K562 (cell line): ENCODE data around the gene PIK3C2G. TPM values are rescaled to one million over a fixed set of nuclear protein-coding genes. Genes with fewer than 3 reads are reported as not detected.

Experiments
- ATAC-seq: fragments of 200-7000 bp; cut with Tn5 transposase; 3 replicates; pipeline ENCODE4 v1.9.1; 2020; ENCODE audit warnings: moderate library complexity
- BruUV-seq: library from RNA; stranded (reverse); fragments of 400-500 nt; replicated peaks from 2 replicates; lab custom pipeline; 2021; lab: Mats Ljungman, UMichigan
- CTCF ChIA-PET: fragments of 300-600 bp; formaldehyde crosslinking; extraction: SDS; loops from one replicate; lab custom pipeline; 2021; ENCODE audit warnings: low intra/inter-chr PET ratio; lab: Yijun Ruan, JAX
- POLR2A ChIA-PET: fragments of 300-600, 350-650 bp; sonication (Branson Sonifier 250); formaldehyde crosslinking; extraction: SDS; loops from one replicate; lab custom pipeline; 2021; ENCODE audit warnings: antibody characterized with exemption, inconsistent platforms; lab: Yijun Ruan, JAX
- DNase-seq, 4 experiments: peaks; one replicate each; pipeline versions ENCODE4 v3.0.0 to v3.0.0-alpha.2; 2011 to 2018; ENCODE audit warnings: low spot score in 3 of 4, mixed read lengths in 3 of 4; ENCODE audit errors: extremely low read depth in 1 of 4
- FAIRE-seq: peaks from 2 replicates; lab custom pipeline; 2011; peaks lifted over from hg19 to GRCh38; lab: Jason Lieb, UNC
- H2AFZ ChIP-seq: 2 replicates; pipeline ENCODE4 v1.6.0; 2011; ENCODE audit warnings: low read depth, low read length, control low read depth, inconsistent platforms
- H3K27ac ChIP-seq: fragments of 200-600 bp; 3 replicates; pipeline ENCODE4 v1.8.0; 2011; ENCODE audit warnings: low read depth, mild to moderate bottlenecking, control low read depth, inconsistent platforms, low read length, moderate library complexity, mixed read lengths; ENCODE audit errors: extremely low read depth
- H3K27me3 ChIP-seq, 2 experiments: fragments of 300-600 bp in 1 of 2; 2 replicates in 1 of 2; 3 replicates in 1 of 2; pipeline versions ENCODE4 v1.6.0 to v1.8.0; 2011; ENCODE audit warnings: inconsistent platforms in 2 of 2, low read length in 2 of 2, mild to moderate bottlenecking in 1 of 2, mixed read lengths in 1 of 2, moderate library complexity in 1 of 2; ENCODE audit not compliant: control insufficient read depth in 2 of 2, insufficient read depth in 2 of 2
- H3K36me3 ChIP-seq: fragments of 300-600 bp; 3 replicates; pipeline ENCODE4 v1.8.0; 2011; ENCODE audit warnings: mild to moderate bottlenecking, low read length, inconsistent platforms; ENCODE audit not compliant: control insufficient read depth, insufficient read depth
- H3K4me1 ChIP-seq, 2 experiments: fragments of 200-600 bp in 1 of 2; replicated peaks in 1 of 2; 2 replicates in 1 of 2; 3 replicates in 1 of 2; pipeline versions ENCODE4 v1.5.1 to v1.8.0; 2011; ENCODE audit warnings: inconsistent platforms in 2 of 2, low read length in 2 of 2, mild to moderate bottlenecking in 1 of 2, mixed read lengths in 1 of 2, moderate library complexity in 1 of 2; ENCODE audit not compliant: control insufficient read depth in 2 of 2, insufficient read depth in 2 of 2
- H3K4me2 ChIP-seq: 2 replicates; pipeline ENCODE4 v1.6.1; 2011; ENCODE audit warnings: low read length, control low read depth, inconsistent platforms, mixed read lengths; ENCODE audit not compliant: insufficient read depth
- H3K4me3 ChIP-seq: fragments of 200-600 bp; sonication (generic), shearing (Covaris generic); 2 replicates; pipeline ENCODE4 v1.5.1; 2016; ENCODE audit warnings: control low read depth, inconsistent platforms
- H3K79me2 ChIP-seq: fragments of 200-600 bp; 3 replicates; pipeline ENCODE4 v1.8.0; 2011; ENCODE audit warnings: low read length, inconsistent platforms; ENCODE audit not compliant: control insufficient read depth, insufficient read depth
- H3K9ac ChIP-seq, 2 experiments: 2 replicates each; pipeline versions ENCODE4 v1.6.0 to v1.6.1; 2011; ENCODE audit warnings: low read depth in 2 of 2, low read length in 2 of 2, control low read depth in 1 of 2, inconsistent platforms in 1 of 2, mild to moderate bottlenecking in 1 of 2, mixed read lengths in 1 of 2; ENCODE audit not compliant: insufficient read depth in 1 of 2
- H3K9me1 ChIP-seq: one replicate; pipeline ENCODE4 v1.6.0; 2011; ENCODE audit warnings: inconsistent platforms, mild to moderate bottlenecking, low read length, moderate library complexity; ENCODE audit not compliant: control insufficient read depth, insufficient read depth
- H3K9me3 ChIP-seq: replicated peaks from 2 replicates; pipeline ENCODE4 v1.5.1; 2011; ENCODE audit warnings: low read depth, low read length, inconsistent platforms; ENCODE audit not compliant: control insufficient read depth, insufficient read depth
- H4K20me1 ChIP-seq: replicated peaks from 2 replicates; pipeline ENCODE4 v1.6.1; 2011; ENCODE audit warnings: low read length, inconsistent platforms, mixed read lengths; ENCODE audit not compliant: control insufficient read depth, insufficient read depth
- JUN ChIP-seq, 2 experiments: sonication (generic) in 1 of 2; formaldehyde crosslinking in 1 of 2; IDR thresholded peaks; 2 replicates each; pipeline versions ENCODE4 v1.6.1 to v1.8.0; 2012 to 2022; ENCODE audit warnings: borderline replicate concordance in 2 of 2, mild to moderate bottlenecking in 2 of 2, improper control_type of control experiment in 1 of 2, low read depth in 1 of 2, low read length in 1 of 2, missing genetic modification reagents in 1 of 2
- PTTG1 ChIP-seq: fragments of 450-650 bp; IDR thresholded peaks from 2 replicates; pipeline ENCODE4 v1.6.1; 2016; ENCODE audit warnings: low read depth, mild to moderate bottlenecking, missing genetic modification characterization, missing compliant biosample characterization
- ZBTB2 ChIP-seq: fragments of 450-650 bp; IDR thresholded peaks from 2 replicates; pipeline ENCODE4 v1.6.1; 2016; ENCODE audit warnings: antibody characterized with exemption
- ZNF143 ChIP-seq: sonication (generic); formaldehyde crosslinking; IDR thresholded peaks from 2 replicates; pipeline ENCODE4 v1.9.0; 2022; ENCODE audit warnings: mild to moderate bottlenecking, missing genetic modification reagents
- WGBS: fragments of 100-300 bp; shearing (Covaris generic); methylation state at CpG from one replicate; pipeline ENCODE4 v1.1.6; 2016; ENCODE audit warnings: low coverage, mixed read lengths; ENCODE audit not compliant: insufficient coverage; ENCODE audit errors: missing lambda C conversion rate; 5-methylcytosine and 5-hydroxymethylcytosine counted together
- in situ Hi-C: fragments of 300-500 bp; cut with MboI; formaldehyde crosslinking; loops from 4 replicates; pipeline ENCODE4 v1.15.0; 2018; ENCODE audit warnings: inconsistent platforms, mixed read lengths
- intact Hi-C: fragments of 100-400 bp; cut with micrococcal nuclease; formaldehyde crosslinking; loops from 2 replicates; pipeline ENCODE4 v1.14.2; 2022
- polyA plus RNA-seq, 8 experiments: library from polyadenylated mRNA; depleted of rRNA in 4 of 8; stranded (reverse) in 5 of 8; unstranded in 3 of 8; fragments of >200 nt; fragmentation: Nextera tagmentation in 2 of 8; fragmentation: Illumina TruSeq in 1 of 8; extraction: Ambion mirVana in 2 of 8; extraction: Trizol in 1 of 8; gene quantifications; 2 replicates each; pipeline versions ENCODE4 v1.2.1 to v1.2.3, GENCODE V29; 2011 to 2014; ENCODE audit warnings: inconsistent platforms in 1 of 8, missing spikeins in 1 of 8
- total RNA-seq, 7 experiments: library from RNA; depleted of rRNA in 6 of 7; stranded (reverse); fragments of >200 nt in 6 of 7; fragmentation: Illumina TruSeq in 2 of 7; extraction: Trizol in 2 of 7; gene quantifications; 2 replicates each; pipeline versions ENCODE4 v1.2.1 to v1.2.3, GENCODE V29; 2011 to 2021; ENCODE audit warnings: low replicate concordance in 1 of 7

PIK3C2G gene
- total and polyA plus RNA-seq, 9 of the 15 experiments (the other 6 are each of a cell fraction or from before 2014, with no cell fraction given), result not detected

- Histone ChIP-seq H3K79me2 (no peaks in the 10 kb centered on the region), H3K4me3 (no peak overlapping the region), H4K20me1 (no peaks in the 10 kb centered on the region), H3K4me1 (no peaks in the 10 kb centered on the region), H3K4me2 (no peak overlapping the region), H2AFZ (no peak overlapping the region)
- in situ Hi-C loops, result no loop called here
- POLR2A ChIA-PET, result no interaction called here
- no peak for ATAC-seq
- TF ChIP-seq PTTG1 (tag) (no peak), ZNF143 (no peak), ZBTB2 (no peak), JUN (IDR thresholded peaks at IDR 0.05; ENCODE audit: borderline replicate concordance, low read depth, low read length) (no peak), JUN (CRISPR knock-in tag; IDR thresholded peaks at IDR 0.05; ENCODE audit: borderline replicate concordance) (no peak)
- TF ChIP-seq, all 486 proteins: peak for 0
- no peak overlapping the region for H3K9ac ChIP-seq
- intact Hi-C loops, result no loop called here
- H3K9me3 ChIP-seq, result no peaks in the 10 kb centered on the region
- H3K9me1 ChIP-seq, result no peaks in the 10 kb centered on the region
- CTCF ChIA-PET, result no interaction called here
- FAIRE-seq (no peak), DNase-seq (no peak)
- no peaks in the 10 kb centered on the region for H3K36me3 ChIP-seq
- no peak overlapping the region for H3K27ac ChIP-seq
- no peaks in the 10 kb centered on the region for H3K27me3 ChIP-seq
- 20% methylated on average over 1 of the region's 1 CpG for WGBS
- BruUV-seq, result no TSS peak
These were observed 314.8 kb downstream of the PIK3C2G start for GRCh38 chr12:18576104-18576626.
